Transverse colon (tissue), 4 donors: ENCODE measurements around the gene CALML3. TPM values are rescaled to one million over a fixed set of nuclear protein-coding genes. Genes with fewer than 3 reads are reported as not detected.

Experiments used
- DNase-seq: peaks from one replicate; pipeline ENCODE4 v3.0.0-alpha.2; 2019
- H3K27ac ChIP-seq, 4 donors: fragments of 200-600 bp; sonication (generic); 2 replicates each; pipeline ENCODE4 v1.5.1; 2016 to 2018; ENCODE audit warnings: inconsistent platforms in 4 of 4
- H3K27me3 ChIP-seq: fragments of 200-600 bp; sonication (generic); 2 replicates; pipeline ENCODE4 v1.5.1; 2017; ENCODE audit warnings: inconsistent platforms
- H3K36me3 ChIP-seq, 4 donors: fragments of 200-600 bp; sonication (generic); 2 replicates each; pipeline ENCODE4 v1.5.1; 2017 to 2019; ENCODE audit warnings: inconsistent platforms in 4 of 4
- H3K4me1 ChIP-seq, 4 donors: fragments of 200-600 bp; sonication (generic); 2 replicates each; pipeline ENCODE4 v1.5.1; 2017 to 2020; ENCODE audit warnings: inconsistent platforms in 4 of 4
- H3K4me3 ChIP-seq, 4 donors: fragments of 200-600 bp; sonication (generic); 1 replicate in 1 of 4; 2 replicates in 3 of 4; pipeline versions ENCODE4 v1.5.1 to v1.6.1; 2017 to 2019; ENCODE audit warnings: inconsistent platforms in 4 of 4
- H3K9me3 ChIP-seq, 2 donors: fragments of 200-600 bp; sonication (generic); 2 replicates each; pipeline ENCODE4 v1.5.1; 2017 to 2019; ENCODE audit warnings: inconsistent platforms in 2 of 2
- EP300 ChIP-seq: sonication (generic); formaldehyde crosslinking; IDR thresholded peaks from one replicate; pipeline ENCODE4 v1.6.1; 2017; ENCODE audit warnings: antibody characterized with exemption, low read depth
- POLR2A ChIP-seq: fragments of 450-650 bp; IDR thresholded peaks from one replicate; pipeline ENCODE4 v1.6.1; 2016; ENCODE audit warnings: antibody characterized with exemption, mild to moderate bottlenecking, moderate library complexity
- POLR2AphosphoS5 ChIP-seq, 3 donors: sonication (generic); formaldehyde crosslinking; IDR thresholded peaks; one replicate each; pipeline ENCODE4 v1.6.1; 2016; ENCODE audit warnings: antibody characterized with exemption in 3 of 3
- WGBS, 2 donors: methylation state at CpG; one replicate each; pipeline ENCODE4 v1.1.5; 2018; ENCODE audit warnings: low coverage in 1 of 2; 5-methylcytosine and 5-hydroxymethylcytosine counted together
- in situ Hi-C, 4 donors: fragments of 200-750 bp; cut with MboI; loops; one replicate each; pipeline versions ENCODE4 v1.15.0 to v1.15.1; 2017; ENCODE audit warnings: low sequenced_read_pairs in 3 of 4, low pct_ligation_motif_present in 1 of 4, low pct_unique_long_range_greater_than_20kb in 1 of 4
- intact Hi-C: fragments of 100-400 bp; cut with DNase I; formaldehyde crosslinking; loops from one replicate; pipeline ENCODE4 v1.15.1; 2023; ENCODE audit warnings: low total_unique reads
- total RNA-seq, 4 donors: library from RNA; depleted of rRNA; stranded (reverse); fragments of >200 nt; gene quantifications; one replicate each; pipeline ENCODE4 v1.1.0, GENCODE V29; 2016
- TF ChIP-seq, protein P1 (sequence below), 5 experiments: fragments of 200-600 bp in 3 of 5; fragments of 450-650 bp in 2 of 5; sonication (generic) in 3 of 5; IDR thresholded peaks; 1 replicate in 2 of 5; 2 replicates in 3 of 5; pipeline ENCODE4 v1.5.1; 2016 to 2017; ENCODE audit warnings: antibody characterized with exemption in 5 of 5, inconsistent platforms in 3 of 5, mild to moderate bottlenecking in 2 of 5, moderate library complexity in 1 of 5

The CALML3 gene
- total RNA-seq, 4 donors from 2014 or later = not detected

DNA sequence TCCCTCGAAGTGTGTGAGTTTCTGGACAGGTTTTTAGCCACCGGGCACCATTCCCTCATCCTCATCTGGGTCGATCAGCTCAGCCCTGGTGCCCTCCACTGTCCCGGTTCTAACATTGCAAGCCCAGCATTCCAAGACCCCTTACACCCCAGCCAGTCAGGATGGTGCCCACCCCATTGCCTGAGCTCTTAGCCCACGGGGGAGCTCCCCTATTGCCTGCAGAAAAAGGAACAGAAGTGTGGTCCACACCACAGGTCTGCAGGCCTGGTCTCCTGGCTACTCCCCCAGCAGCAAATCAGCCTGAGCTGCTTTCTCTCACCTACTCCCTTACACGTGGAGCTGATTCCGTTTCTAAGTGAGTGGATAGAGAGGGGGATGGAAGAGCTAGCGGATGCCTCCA is 30.1 kb upstream of the CALML3 start:
- H3K27ac ChIP-seq = no peak overlapping the region
- H3K9me3 ChIP-seq = no peaks in the 10 kb centered on the region
- H3K4me1 ChIP-seq = peaks cover 0 to 3% (median 0%) of the 10 kb centered on the region in 4 donors
- H3K27me3 ChIP-seq = no peaks in the 10 kb centered on the region
- WGBS, 2 donors = 81 to 87% methylated on average over 5 to 8 of the region's 8 CpGs
- no peak for TF ChIP-seq POLR2AphosphoS5 (IDR thresholded peaks at IDR 0.05)
- intact Hi-C loops (no loop called here), in situ Hi-C loops (no loop called here)
- DNase-seq = no peak
- no peaks in the 10 kb centered on the region for H3K36me3 ChIP-seq
- no peak overlapping the region for H3K4me3 ChIP-seq

DNA sequence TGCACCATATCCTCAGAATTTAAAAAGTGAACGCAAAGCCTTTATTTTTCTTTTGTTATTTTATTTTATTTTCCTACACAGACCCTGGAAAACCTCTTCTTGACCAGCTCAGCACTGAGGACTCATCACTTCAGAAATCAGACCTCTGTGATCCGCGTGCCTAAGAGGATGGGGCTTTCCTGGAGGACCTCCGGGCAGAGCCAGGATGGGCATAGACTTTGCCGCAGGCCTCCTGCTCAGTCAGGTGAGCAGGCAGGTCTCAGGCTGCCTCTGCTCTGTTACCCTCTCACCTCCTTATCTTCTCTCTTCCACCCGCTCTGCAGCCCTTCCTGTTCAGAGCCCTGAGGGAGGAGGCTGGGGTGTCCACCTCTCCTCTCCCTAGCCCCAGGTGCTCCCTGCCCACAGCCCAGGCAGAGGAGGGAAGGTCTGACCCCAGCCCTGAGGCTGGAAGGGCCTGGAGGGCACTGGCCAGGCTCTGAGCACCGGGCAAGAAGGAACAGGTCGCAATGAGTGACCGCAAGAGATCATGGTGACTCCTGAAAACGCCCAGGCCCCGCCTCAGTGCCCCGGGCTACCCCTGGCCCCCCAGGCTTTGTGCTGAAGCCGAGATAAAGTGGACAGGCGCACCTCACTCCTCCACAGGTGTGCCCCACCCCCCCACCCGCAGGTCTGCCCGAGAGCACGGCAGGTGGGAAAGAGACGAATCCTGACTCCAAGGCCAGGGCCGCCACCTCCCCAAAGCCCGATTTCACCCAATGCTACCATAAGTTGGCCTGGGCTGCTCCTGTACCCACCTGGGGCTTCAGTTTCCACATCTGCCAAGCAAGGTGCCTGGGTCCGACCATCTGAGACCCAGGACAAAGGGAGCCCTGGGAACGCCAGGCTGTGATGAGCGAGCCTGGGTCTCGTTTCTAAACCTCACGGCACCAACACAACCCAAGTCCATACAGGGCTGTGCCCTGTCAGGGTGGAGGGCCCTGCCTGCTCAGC is 28.2 kb upstream of the CALML3 start:
- H3K9me3 ChIP-seq = no peaks in the 10 kb centered on the region
- H3K4me3 ChIP-seq = no peak overlapping the region
- DNase-seq = no peak
- peaks cover 0 to 3% (median 0%) of the 10 kb centered on the region in 4 donors for H3K4me1 ChIP-seq
- no peak overlapping the region for H3K27ac ChIP-seq
- WGBS, 2 donors = 80 to 90% methylated on average over 5 to 22 of the region's 25 CpGs
- no peaks in the 10 kb centered on the region for H3K36me3 ChIP-seq
- no peaks in the 10 kb centered on the region for H3K27me3 ChIP-seq
- TF ChIP-seq POLR2AphosphoS5 (IDR thresholded peaks at IDR 0.05) (no peak), EP300 (no peak), POLR2A (no peak)
- TF ChIP-seq, protein P1, sequence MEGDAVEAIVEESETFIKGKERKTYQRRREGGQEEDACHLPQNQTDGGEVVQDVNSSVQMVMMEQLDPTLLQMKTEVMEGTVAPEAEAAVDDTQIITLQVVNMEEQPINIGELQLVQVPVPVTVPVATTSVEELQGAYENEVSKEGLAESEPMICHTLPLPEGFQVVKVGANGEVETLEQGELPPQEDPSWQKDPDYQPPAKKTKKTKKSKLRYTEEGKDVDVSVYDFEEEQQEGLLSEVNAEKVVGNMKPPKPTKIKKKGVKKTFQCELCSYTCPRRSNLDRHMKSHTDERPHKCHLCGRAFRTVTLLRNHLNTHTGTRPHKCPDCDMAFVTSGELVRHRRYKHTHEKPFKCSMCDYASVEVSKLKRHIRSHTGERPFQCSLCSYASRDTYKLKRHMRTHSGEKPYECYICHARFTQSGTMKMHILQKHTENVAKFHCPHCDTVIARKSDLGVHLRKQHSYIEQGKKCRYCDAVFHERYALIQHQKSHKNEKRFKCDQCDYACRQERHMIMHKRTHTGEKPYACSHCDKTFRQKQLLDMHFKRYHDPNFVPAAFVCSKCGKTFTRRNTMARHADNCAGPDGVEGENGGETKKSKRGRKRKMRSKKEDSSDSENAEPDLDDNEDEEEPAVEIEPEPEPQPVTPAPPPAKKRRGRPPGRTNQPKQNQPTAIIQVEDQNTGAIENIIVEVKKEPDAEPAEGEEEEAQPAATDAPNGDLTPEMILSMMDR (IDR thresholded peaks at IDR 0.05) = no peak
- intact Hi-C loops (no loop called here), in situ Hi-C loops (no loop called here)

DNA sequence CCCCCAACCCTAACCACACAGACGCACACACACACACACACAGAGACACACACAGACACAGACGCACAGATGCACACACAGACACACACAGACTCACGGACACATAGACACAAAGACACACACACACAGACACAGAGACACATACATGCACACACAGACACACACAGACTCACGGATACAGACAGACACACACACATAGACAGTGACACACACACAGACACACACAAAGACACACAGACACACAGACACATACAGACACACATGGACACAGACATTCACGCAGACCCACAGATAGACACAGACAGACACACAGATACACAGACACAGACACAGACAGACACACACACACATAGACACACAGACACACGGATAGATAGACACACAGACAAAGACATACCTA is 27.5 kb upstream of the CALML3 start:
- DNase-seq = no peak
- Histone ChIP-seq H3K36me3 (no peaks in the 10 kb centered on the region), H3K27me3 (no peaks in the 10 kb centered on the region), H3K4me3 (no peak overlapping the region), H3K9me3 (no peaks in the 10 kb centered on the region), H3K4me1 (peaks cover 0 to 3% (median under 1%) of the 10 kb centered on the region in 4 donors), H3K27ac (no peak overlapping the region)
- no peak for TF ChIP-seq EP300
- TF ChIP-seq POLR2A = no peak
- no peak for TF ChIP-seq POLR2AphosphoS5 (IDR thresholded peaks at IDR 0.05)
- TF ChIP-seq, protein P1 (IDR thresholded peaks at IDR 0.05) = no peak
- in situ Hi-C loops = no loop called here
- WGBS, 2 donors = 71 to 75% methylated on average over 1 to 6 of the region's 6 CpGs
- intact Hi-C loops = no loop called here

DNA sequence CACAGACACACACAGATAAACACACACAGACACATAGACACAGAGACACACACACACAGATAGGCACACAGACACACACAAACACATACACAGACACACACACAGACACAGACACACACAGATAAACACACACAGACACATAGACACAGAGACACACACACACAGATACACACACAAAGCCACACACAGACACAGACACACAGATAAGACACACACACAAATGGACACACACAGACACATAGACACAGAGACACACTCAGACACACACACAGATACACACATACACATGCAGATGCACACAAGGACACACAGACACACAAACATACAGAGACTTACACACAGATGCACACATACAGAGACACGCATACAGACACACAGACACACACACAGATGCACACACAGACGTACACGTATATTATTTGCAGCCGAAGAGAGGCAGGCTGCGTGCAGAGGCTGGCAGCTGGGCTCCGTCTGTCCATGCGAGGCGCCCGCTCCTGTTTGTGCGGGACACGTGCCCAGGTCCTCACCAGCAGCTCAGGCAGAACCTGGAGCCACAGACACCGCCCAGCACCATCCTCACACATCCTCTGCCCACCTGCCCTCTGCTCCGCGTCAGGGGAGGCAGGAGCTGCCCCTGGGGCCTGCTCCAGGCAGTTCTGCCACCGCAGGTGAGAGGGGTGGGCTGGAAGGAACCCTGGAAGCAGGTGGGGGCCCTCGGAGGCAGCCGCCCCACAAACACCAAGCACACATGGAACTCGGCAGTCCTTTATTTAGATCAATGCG is 26.6 kb upstream of the CALML3 start:
- H3K9me3 ChIP-seq = no peaks in the 10 kb centered on the region
- in situ Hi-C loops (no loop called here), intact Hi-C loops (no loop called here)
- TF ChIP-seq EP300 = no peak
- no peak for TF ChIP-seq POLR2A
- TF ChIP-seq, protein P1 (IDR thresholded peaks at IDR 0.05) = no peak
- TF ChIP-seq POLR2AphosphoS5 (IDR thresholded peaks at IDR 0.05) = no peak
- H3K4me1 ChIP-seq = peaks cover 0 to 9% (median 7%) of the 10 kb centered on the region in 4 donors
- H3K4me3 ChIP-seq = no peak overlapping the region
- no peak for DNase-seq
- 87% methylated on average over 16 of the region's 19 CpGs; no CpG with 5 or more reads in 1 of the 2 donors for WGBS, 2 donors
- H3K27me3 ChIP-seq = no peaks in the 10 kb centered on the region
- no peaks in the 10 kb centered on the region for H3K36me3 ChIP-seq
- H3K27ac ChIP-seq = no peak overlapping the region
